MV-4-11 (cell line): ENCODE results near the gene FBXO28.
"Not testable (repeated sequence)": the region's sequence is repeated elsewhere in the genome, so short reads cannot be mapped to it uniquely, and the experiment has no call there.

Experiments
- DNase-seq: peaks from one replicate; lab custom pipeline; 2025; lab: John Stamatoyannopoulos, UW

FBXO28 gene, protein sequence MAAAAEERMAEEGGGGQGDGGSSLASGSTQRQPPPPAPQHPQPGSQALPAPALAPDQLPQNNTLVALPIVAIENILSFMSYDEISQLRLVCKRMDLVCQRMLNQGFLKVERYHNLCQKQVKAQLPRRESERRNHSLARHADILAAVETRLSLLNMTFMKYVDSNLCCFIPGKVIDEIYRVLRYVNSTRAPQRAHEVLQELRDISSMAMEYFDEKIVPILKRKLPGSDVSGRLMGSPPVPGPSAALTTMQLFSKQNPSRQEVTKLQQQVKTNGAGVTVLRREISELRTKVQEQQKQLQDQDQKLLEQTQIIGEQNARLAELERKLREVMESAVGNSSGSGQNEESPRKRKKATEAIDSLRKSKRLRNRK

DNA sequence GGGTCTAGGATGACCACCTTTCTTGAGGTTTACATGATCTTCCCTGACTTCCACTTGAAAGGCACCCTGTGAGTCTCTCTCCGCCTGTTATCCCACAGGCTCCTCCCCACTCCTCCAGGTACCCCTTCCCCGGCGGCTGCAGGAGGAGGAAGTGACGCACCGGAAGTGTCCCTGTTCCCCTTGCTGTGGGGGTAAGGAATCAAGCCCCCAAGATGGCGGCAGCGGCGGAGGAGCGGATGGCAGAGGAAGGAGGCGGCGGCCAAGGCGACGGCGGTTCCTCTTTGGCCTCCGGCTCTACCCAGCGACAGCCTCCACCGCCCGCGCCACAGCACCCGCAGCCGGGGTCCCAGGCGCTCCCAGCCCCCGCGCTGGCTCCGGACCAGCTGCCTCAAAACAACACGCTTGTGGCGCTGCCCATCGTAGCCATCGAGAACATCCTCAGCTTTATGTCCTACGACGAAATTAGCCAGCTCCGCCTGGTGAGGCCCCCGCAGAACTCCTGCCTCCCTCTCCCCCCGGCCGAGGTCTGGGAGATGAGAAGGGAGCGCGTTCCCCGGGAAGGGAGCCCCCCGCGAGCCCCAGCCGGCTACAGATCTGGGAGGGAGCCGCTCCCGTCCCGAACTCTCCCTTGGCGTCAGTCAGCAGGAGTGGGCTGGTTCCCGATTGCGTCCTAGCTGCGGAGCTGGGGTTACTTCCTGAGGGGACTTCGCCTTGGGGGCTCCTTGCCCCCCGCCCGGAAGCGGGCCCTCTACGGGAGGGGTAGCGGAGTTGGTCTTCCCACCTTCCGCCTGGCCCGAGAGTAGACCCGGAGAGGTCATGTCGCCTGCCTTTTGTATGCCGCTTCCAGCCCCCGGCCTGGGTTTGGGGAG, at the start of gene FBXO28:
Gene FBXO28 (plus strand): TSS at position 194 of the 869 bp plus-strand sequence. CDS start 19 bp downstream, at position 213.
- peak; percentile 90 for DNase-seq

DNA sequence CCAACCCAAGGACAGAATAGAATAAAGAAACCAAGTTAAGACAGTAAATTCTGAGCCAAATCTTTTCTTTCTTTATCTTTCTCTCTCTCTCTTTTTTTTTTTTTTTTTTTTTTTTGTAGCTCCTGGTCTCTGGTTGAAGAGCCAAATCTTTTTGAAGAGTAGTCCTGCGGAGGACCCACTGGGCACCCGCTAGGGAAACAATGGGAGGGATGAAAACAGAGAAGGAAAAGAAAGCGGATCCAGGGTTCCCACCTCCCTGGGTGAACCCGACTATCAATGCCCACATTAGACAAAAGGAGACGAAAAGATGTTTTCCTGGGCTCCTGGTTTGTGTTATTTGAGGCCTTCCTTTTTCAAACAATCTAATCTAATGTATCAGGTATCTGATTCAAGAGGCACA, 49.8 kb upstream of the FBXO28 start:
- DNase-seq, result no peak

DNA sequence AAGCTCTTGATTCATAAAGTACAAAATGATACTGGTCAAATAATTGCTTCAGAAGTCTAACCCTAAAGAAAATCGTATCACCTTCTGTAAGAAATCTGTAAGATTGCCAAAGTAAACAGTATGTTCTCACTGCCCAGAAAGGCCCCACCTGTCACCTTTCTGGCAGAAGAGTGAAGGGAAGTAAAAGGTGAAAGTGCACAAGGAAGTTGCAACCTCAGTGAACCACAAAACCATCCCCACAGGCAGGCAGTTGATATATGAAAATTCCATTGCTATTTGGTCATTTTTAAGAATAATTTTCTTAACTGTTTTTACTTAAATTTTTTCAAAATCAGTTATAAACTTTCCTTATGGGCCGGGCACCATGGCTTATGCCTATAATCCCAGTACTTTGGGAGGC, 48.5 kb upstream of the FBXO28 start:
- no peak for DNase-seq

DNA sequence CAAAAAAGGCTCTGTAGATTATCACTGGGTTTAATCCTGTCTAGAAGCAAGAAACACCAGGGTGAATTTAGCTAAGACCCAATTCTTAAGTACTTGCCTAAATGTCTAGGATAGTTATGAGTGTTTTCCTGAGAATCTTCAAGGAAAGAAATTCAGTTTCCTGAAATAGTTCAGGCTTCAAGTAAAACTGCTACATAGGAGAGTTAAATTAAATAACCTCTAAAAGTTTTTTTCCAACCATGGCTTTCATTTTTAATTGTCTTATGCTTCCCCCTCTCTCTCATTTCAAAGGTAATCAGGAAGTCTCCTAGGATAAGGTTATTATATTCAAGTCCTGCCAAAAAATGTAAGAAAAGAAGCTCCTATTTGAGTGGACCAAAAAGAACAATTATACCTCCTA, 46.7 kb upstream of the FBXO28 start:
- no peak for DNase-seq

DNA sequence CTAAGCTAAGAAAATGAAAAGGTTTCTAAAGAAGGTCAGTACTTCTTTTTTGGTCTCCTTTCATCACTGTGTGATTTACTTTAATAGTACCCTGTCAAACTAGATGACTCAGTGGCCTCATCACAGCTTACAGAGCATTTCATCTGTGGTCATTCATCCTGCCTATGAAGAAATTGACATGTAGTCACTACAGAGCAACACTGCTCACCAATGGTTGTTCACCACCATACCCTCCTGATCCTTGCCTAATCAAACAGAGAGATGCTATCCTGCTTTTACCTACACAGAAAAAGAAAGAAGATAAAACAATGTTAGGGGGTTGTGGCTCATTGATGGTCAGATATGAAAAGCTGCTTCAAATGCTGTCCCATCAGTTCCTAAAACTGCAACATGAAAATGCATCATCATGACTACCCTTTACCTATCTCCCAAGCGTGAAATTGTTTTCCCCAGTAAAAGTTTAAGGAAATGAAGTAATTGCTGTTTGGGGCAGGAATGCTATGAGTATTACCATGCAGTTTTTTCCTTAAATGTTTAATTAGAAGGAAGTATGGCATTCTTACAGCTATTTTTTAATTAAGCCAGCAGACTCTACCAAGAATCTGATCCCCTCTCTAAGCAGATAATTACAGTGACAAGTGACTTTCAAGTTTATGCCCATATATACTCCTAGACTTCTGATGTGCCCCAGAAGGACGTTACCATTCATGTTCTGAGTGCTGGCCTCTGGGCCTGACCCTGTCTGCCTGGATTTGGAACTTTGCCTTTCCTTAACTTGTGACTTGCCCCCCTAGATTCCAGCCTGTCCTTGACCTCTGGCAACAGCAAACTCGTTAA, 46.1 kb upstream of the FBXO28 start:
- DNase-seq, result peak; percentile 17

DNA sequence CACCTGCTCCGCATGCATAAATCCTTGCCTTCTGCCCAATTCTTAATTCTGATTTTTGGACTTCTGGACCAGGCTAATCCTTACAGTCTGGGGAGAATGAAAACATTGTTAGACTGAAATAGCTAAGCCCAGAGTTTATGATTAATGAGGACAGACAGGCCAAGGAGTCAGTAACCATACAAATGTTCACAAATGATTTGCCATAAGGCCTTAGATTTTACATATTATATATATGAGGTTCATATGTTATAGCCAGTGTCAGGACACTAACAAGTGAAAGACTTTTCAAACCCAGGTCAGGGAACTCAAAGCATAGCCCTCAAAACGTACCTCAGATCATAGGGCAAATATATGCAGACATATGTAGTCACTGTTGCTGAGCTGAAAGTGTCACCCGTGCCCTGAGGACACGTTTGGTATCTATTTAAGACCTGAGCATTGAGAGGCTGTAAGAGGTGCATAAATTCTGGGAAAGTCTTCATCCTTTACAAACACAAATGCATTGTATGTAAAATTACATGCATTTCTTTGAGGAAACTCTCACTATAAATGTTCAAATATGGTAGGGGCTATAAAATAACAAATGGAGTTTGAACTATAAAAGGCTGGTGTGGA, 45.3 kb upstream of the FBXO28 start:
- no peak for DNase-seq

DNA sequence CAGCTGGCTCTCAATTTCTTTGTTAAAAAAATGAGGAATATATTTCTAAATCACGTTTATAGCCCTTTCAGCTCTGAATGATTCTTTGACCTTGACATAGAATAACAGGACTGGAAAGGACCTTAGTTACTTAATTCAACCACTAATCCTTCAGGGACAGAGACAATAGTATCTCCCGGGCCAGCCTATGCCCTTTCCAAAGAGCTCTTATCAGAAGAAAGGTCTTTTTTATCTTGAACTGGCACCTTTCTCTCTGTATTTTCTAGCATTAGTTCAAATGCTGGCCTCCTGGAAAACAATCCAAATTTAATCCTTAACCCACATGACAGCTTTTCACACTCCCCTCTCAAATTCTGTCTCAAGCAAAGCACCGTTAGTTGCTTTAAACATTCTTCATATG, 44.8 kb upstream of the FBXO28 start:
- no peak for DNase-seq

DNA sequence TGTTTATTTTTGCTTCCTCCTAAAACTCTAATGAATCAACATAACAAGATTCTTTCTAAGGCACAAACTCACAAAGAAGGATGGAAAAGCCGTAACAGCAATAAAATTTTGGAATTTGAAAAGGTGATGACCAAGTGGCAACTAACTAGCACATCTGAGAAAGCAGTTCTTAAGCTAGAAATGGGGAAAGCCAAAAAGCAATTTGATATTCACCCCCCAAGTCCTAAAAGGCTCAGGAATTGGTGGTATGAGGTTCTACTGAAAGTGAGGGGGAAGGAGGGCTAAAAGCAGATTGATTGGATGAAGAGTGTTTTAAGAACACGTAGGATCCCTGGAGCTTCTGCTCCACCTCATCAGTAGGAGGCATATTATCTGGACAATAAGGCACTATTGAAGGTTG, 43.4 kb upstream of the FBXO28 start:
- DNase-seq, result no peak

DNA sequence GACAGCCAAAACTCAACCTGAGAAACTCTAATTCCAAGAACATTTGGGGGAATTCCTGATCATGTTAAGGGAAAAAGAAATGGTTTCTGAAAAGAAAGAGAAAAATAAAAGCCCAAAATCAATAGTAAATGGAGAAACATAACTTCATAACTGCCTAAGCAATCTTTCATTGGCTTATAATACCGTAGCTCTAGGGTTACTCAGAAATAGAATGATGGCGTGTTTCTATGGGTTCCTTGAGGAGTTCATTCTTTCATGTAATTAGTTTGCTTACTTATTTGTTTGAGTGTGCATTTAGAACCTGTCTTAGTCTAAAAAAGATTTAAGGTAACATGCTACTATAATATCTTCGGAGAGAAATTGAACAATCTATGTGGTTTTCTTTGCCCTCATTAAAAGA, 37.5 kb upstream of the FBXO28 start:
- DNase-seq, result no peak

DNA sequence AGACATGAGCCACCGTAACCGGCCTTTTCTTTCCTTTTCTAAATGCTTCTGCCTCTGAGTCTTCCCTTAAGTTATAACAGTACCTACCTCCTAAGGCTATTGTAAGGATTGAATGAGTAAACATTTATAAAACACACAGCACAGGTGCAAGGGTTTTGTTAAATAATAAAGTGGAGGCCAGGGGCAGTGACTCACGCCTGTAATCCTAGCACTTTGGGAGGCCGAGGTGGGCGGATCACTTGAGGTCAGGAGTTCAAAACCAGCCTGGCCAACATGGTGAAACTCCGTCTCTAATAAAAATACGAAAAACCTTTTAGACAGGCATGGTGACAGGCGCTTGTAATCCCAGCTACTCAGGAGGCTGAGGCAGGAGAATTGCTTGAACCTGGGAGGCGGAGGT, 34.3 kb upstream of the FBXO28 start:
- not testable (repeated sequence) for DNase-seq

DNA sequence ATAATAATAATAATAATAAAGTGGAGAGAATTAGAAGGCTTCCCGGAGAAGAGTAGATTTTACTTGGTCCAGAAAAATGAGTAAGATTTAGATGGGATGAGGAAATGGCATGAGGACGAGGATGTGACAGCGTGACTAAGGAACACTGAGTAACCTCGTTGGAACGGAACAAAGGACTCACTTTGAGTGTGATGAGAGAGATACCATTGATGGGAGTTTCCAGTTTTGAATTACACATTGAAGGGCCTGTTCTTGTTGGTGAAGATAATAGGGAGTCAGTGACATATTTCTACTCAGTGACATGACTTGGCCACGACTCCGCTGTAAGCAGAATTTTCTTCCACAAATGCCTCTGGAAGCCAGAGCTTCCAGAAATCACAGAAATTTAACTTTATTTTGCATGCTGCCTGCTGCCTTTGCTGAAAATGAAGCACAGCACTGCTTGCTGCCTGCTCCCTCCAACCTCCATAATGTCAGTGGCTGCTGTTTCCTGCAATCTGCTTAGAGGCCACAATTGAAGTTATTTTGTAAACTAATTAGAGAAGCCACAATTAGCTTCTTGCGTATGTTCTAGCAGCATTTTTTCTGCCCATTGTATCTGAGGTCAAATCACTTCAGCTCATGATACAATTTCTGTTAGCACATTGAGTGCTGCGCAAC, 33.7 kb upstream of the FBXO28 start:
- DNase-seq, result no peak

DNA sequence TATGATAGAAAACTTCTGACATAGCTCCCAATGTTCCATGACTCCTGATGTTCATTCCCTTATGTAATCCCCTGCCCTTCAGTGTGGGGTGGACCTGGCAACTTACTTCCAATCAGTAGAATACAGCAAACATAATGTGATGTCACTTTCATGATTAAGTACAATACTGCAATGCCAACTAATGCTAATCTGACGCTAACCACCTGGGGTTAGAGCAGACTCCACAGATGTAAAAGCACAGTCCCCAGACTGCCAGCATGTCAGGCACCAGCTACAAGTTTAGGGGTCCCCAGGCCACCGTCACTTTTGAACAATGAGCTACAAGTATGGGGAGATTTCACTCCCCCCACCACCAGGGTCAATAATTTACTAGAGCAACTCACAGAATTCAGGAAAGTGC, 32.3 kb upstream of the FBXO28 start:
- DNase-seq, result no peak

DNA sequence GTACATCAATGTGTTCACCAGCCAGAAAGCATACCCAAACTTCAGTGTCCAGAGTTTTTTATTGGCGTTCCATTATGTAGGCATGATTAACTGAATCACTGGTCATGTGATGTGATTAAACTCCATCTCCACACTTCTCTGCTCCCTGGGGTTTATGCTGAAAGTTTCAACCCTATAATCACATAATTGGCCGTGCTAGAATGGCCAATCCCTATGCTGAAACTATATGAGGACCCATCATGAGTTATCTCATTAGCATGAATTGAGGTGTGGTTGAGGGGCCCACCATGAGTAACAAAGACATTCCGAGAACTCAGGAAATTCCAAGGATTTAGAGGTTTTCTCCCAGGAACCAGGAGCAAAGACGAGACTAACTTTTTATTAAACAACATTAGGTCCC, 31.8 kb upstream of the FBXO28 start:
- DNase-seq, result no peak

DNA sequence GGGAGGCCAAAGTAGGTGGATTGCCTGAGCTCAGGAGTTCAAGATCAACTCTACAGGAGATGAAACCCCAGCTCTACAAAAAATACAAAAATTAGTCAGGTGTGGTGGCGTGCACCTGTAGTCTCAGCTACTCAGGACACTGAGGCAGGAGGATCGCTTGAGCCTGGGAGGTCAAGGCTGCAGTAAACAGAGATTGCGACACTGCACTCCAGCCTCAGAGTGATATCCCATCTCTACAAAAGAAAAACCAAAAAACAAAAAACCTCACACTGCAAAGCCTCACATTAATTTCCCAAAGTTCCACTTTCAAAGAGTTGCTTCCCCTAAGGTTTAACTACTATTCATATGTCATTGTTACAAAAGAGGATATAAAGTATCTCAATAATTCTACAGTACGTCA, 29.0 kb upstream of the FBXO28 start:
- no peak for DNase-seq

DNA sequence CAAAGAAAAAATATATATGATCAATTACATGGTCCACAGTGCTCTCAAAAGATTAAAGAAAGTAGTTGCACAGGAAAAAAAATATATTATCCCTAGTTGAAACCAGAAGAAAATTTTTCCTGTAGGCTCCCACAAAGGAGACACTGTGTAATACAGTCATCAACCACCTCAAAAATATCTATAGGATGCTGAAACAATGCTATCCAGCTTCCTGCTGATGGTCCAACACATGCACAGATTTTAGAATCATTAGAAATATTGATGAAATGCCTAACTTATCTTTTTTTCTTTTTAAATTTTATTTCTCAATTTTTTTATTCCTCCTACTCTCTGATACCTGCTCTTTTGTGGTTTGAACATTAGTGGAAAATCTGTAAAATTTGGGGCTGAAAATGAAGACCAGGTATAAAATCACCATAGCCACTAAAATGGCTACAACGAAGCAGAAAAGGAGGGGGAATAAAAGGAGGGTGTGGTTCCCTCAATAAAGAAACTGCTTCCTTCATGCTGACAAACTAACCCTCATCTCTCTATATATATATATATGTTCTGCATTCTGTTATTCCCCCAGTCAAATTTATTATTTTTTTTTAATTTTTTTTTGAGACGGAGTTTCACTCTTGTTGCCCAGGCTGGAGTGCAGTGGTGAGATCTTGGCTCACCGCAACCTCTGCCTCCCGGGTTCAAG, 28.3 kb upstream of the FBXO28 start:
- no peak for DNase-seq

DNA sequence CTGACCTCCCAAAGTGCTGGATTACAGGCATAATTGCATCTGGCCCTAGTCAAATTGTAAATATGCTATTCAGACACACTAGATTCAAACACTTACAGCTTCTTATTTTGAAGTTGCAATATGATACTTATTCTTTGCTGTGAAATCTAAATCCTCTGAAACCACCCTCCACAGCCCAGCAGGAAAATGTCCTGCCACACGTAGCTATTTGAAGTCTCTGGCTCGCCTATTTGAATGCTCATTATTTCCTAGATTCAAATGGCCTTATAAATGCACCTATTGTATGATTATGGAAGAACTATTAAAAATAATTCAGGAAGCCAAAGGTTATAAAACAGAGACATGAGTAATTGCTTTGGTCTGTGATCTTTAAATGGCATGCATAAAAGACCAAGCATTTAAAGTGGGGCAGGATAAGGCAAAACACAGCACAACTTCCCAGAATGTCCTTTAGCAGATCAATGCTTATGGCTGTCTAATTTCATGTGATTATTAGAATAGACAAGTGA, 26.6 kb upstream of the FBXO28 start:
- no peak for DNase-seq

DNA sequence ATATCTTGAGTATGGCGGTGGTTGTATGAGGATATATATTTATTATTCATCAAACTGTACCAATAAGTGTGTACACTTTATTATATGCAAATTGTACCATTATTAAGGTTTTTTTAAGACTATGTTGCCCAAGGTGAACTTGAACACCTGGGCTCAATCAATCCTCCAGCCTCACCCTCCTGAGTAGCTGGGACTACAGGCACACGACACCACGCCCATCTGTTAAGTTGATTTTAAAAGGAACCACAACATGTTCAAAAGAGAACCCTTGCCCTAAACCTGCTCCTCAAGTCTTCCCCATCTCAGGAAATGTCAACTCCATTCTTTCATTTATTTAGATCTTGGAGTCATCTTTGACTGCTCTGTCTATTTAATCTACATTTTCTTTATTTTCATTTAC, 24.3 kb upstream of the FBXO28 start:
- DNase-seq, result no peak

DNA sequence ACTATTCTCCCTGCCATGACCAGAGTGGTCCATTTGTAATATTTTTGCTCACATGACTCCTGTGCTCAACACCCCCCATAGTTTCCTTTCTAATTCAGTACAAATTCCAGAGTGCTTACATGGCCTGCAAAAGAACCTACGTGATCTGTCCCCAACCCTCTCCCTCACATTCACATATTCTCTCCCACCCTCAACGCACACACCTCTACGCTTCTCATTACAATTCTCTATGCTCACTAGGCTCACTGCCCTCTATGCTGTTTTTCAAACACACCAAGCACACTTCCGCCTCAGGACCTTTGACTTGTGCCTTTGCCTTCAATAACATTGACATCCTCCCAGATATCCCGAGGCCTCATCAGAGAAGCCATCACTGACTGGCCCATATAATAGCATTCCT, 23.8 kb upstream of the FBXO28 start:
- no peak for DNase-seq

DNA sequence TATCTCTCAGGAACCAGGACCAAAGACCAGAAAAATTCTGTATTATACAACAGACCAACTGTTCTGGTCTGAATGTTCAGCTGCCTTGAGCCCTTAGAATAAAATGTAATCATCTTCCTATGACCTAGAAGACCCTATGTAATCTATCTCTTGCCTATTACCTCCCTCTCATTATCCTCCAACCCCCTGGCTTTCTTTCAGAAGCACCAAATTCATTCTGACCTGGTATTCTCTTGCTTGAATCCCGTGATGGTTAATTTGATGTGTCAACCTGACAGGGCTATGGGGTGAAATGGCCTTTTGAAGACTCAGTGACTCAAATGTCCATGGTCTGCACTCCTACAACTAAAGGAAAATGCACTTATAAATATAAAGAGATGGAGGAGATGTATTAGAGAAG, 21.8 kb upstream of the FBXO28 start:
- DNase-seq, result no peak

DNA sequence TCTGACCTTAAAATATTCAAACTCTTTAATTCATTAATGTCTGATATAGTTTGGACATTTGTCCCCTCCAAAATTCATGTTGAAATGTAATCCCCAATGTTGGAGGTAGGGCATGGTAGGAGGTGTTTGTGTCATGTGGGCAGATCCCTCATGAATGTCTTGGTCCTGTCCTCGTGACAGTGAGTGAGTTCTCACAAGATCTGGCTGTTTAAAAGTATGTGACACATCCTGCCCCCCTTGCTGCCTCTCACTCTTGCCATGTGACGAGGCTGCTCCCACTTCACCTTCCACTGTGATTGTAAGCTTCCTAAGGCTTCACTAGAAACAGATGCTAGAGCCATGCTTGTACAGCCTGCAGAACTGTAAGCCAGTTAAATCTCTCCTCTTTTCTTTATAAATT, 21.3 kb upstream of the FBXO28 start:
- no peak for DNase-seq

DNA sequence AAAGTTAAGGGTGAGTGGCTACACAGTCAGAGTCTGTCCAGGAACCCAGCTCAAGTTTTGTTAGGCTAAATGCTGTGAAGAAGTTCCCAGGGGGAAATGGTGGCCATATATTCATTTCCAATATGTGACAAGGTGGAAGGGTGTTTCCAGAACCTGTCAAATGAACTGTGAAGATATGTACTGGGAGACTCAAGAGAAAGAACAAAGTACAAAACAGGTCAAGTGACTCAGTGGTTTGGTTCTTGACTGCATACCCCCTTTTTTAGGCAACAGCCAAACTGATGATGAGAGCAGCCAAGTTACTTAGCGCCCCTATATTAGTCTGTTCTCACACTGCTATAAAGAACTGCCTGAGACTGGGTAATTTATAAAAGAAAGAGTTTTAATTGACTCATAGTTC, 18.6 kb upstream of the FBXO28 start:
- DNase-seq, result no peak
